Mesothelial cell of epicardium (in vitro differentiated cells): ENCODE results near the gene ANKRD13D. TPM values are rescaled to one million over a fixed set of nuclear protein-coding genes. Genes with fewer than 3 reads are reported as not detected.

Experiments
- DNase-seq, 2 experiments: peaks; one replicate each; pipeline ENCODE4 v3.0.0; 2021; ENCODE audit warnings: low spot score in 2 of 2; ENCODE audit not compliant: unreplicated experiment in 2 of 2
- H3K27ac Mint-ChIP-seq: 2 replicates; pipeline ENCODE4 v1.8.0; 2021; ENCODE audit warnings: mixed read lengths
- H3K27me3 Mint-ChIP-seq: 2 replicates; pipeline ENCODE4 v1.8.0; 2021; ENCODE audit warnings: low read depth, mixed read lengths
- H3K36me3 Mint-ChIP-seq: 2 replicates; pipeline ENCODE4 v1.8.0; 2021; ENCODE audit warnings: mixed read lengths
- H3K4me1 Mint-ChIP-seq: 2 replicates; pipeline ENCODE4 v1.8.0; 2021; ENCODE audit warnings: mixed read lengths
- H3K4me3 Mint-ChIP-seq: 2 replicates; pipeline ENCODE4 v1.8.0; 2021; ENCODE audit warnings: mild to moderate bottlenecking, moderate library complexity, mixed read lengths
- H3K9me3 Mint-ChIP-seq: 2 replicates; pipeline ENCODE4 v1.8.0; 2021; ENCODE audit warnings: mixed read lengths
- CTCF ChIP-seq: fragments of 200-600 bp; sonication (generic); IDR thresholded peaks from one replicate; pipeline ENCODE4 v1.5.0; 2021; ENCODE audit warnings: antibody characterized with exemption; ENCODE audit not compliant: unreplicated experiment
- total RNA-seq: library from RNA; stranded (reverse); gene quantifications from 3 replicates; pipeline ENCODE4 v1.2.1, GENCODE V29; 2021

ANKRD13D gene
- total RNA-seq, 1 donor from 2014 or later: 76.5 TPM

- Mint-ChIP-seq H3K27ac (peak overlapping the region; percentile 77), H3K9me3 (no peaks in the 10 kb centered on the region), H3K4me1 (peaks cover 30% of the 10 kb centered on the region), H3K36me3 (no peaks in the 10 kb centered on the region), H3K4me3 (peak overlapping the region; percentile 60), H3K27me3 (no peaks in the 10 kb centered on the region)
- peak; percentile 61 for TF ChIP-seq CTCF
- peak in 1 of 2 experiments; percentile 82 for DNase-seq
Observed at GRCh38 chr11:67262731-67263675, 26.1 kb upstream of the ANKRD13D start.

GRCh38 chr11:67264260-67264659 lies 24.8 kb upstream of the ANKRD13D start:
- Mint-ChIP-seq H3K4me3 (peak overlapping the region; percentile 57), H3K36me3 (no peaks in the 10 kb centered on the region), H3K27me3 (no peaks in the 10 kb centered on the region), H3K9me3 (no peaks in the 10 kb centered on the region), H3K4me1 (peaks cover 33% of the 10 kb centered on the region), H3K27ac (no peak overlapping the region)
- DNase-seq: no peak
- no peak for TF ChIP-seq CTCF

- Mint-ChIP-seq H3K27me3 (no peaks in the 10 kb centered on the region), H3K27ac (peak overlapping the region; percentile 31), H3K9me3 (no peaks in the 10 kb centered on the region), H3K36me3 (no peaks in the 10 kb centered on the region), H3K4me1 (peaks cover 41% of the 10 kb centered on the region), H3K4me3 (peak overlapping the region; percentile 73)
- no peak for DNase-seq
- no peak for TF ChIP-seq CTCF
Observed at GRCh38 chr11:67264877-67265632, 24.0 kb upstream of the ANKRD13D start.

- DNase-seq: peak; percentile 65 to 84
- Mint-ChIP-seq H3K36me3 (no peaks in the 10 kb centered on the region), H3K27me3 (no peaks in the 10 kb centered on the region), H3K9me3 (no peaks in the 10 kb centered on the region), H3K4me1 (peaks cover 49% of the 10 kb centered on the region), H3K27ac (peak overlapping the region; percentile 75), H3K4me3 (peak overlapping the region; percentile 73)
- peak; percentile 85 for TF ChIP-seq CTCF
Observed at GRCh38 chr11:67265633-67266448, 23.3 kb upstream of the ANKRD13D start.

- DNase-seq: no peak
- Mint-ChIP-seq H3K9me3 (no peaks in the 10 kb centered on the region), H3K36me3 (no peaks in the 10 kb centered on the region), H3K4me3 (peak within 1 kb of the TSS; percentile 93), H3K27me3 (no peaks in the 10 kb centered on the region), H3K4me1 (peaks cover 50% of the 10 kb centered on the region), H3K27ac (peak within 1 kb of the TSS; percentile 92)
- no peak for TF ChIP-seq CTCF
Observed at GRCh38 chr11:67266449-67267187, 22.5 kb upstream of the ANKRD13D start, which contains the start of gene GRK2. GRK2 (plus strand) TSS chr11:67266473; CDS start chr11:67266700, 227 bp downstream.
